GM21717 (cell line): Measurements from ENCODE around the gene CRACR2A.

ENCODE experiments used
- ATAC-seq: cut with Tn5 transposase; IDR thresholded peaks from one replicate; pipeline ENCODE4 v1.9.1; 2021; ENCODE audit warnings: mild to moderate bottlenecking, moderate library complexity; ENCODE audit not compliant: unreplicated experiment

The CRACR2A gene

GRCh38 chr12:3651585-3652424 is 101.1 kb downstream of the CRACR2A start:
- ATAC-seq: no peak

- ATAC-seq: no peak
Measured at GRCh38 chr12:3647504-3647903, 105.4 kb downstream of the CRACR2A start.

- ATAC-seq: no peak
Measured at GRCh38 chr12:3646561-3647241, 106.2 kb downstream of the CRACR2A start.

DNA sequence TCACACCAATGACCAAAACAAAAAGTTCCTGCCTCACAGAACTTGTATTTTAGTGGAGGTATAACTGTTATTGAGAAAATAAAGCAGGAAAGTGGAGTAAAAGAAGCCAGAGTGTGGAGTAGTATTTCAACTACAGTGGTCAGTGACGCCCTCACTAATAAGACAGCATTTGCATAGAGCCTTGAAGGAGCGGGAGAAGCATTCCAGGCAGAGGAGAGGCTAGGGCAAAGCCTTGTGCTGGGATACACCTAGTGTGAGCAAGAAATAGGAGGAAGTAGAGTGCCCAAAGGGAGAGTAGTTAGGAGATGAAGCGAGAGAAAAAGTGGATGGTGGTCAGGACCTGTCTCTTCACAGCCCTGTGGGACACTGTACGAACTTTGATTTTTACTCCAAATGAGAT is 107.8 kb downstream of the CRACR2A start:
- ATAC-seq: no peak

DNA sequence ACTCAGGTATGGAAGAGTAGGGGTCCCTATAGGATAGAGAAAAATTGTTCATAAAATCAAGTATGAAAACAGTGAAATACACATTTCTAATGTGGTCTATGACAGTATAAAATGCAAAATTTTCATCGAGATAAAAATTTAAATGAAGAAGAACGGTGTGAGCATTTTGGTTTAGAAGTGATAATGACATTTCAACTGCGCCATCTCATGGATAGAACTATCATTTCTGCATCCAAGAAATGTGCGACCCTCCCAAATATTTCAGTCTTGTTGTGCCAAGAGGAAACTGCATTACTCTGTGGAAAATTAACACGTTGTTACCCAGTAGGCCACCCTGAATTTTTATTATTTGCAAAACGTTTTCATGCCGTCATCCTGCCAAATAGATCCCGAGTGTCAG is 108.8 kb downstream of the CRACR2A start:
- ATAC-seq: no peak

DNA sequence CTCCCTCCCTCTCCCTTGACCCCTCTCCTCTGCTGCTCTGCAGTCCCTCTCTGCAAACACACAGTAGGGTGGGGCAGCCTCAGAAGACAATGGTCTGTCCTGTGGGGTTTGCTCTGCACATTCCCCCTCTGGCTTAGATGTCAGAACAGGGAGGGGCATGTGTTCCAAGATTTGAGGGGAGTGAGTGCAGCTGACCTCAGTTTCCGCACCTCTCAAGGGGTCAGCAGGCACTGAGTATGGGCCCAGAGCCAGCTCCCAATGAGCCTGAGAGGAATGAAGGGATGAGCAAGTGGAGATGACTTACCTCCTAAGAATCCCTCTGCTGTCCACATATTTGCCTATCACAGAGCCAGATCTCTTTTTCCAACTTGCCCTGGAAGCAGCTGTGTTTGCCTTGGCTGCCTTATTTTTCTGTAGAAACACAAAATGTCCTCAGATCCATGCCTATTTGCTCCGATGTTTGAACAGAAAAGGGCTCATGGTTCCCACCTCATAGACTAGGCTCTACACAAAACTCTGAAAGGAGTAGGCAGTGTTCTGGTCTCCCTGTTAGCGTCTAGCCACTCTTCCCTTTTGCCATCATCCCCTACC is 111.4 kb downstream of the CRACR2A start:
- ATAC-seq: no peak

DNA sequence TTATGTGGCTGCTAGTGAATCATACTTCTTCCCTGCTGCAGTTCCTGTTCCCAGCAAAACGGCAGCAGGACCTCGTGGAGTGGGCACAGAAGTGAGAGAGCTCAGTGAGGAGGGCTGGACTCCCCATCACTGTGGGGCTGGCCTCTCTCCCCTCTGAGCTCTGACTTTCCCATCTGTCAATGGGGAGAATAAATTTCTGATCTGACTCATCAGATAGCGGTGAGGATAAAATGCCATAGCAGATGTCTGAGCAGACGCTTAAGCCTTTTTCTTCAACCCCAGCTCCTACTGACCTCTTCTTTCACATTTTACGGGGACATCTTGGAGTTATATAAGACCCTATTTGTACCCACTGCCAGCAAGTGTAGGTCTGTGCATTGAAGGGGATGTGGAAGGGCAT is 116.6 kb downstream of the CRACR2A start:
- no peak for ATAC-seq

DNA sequence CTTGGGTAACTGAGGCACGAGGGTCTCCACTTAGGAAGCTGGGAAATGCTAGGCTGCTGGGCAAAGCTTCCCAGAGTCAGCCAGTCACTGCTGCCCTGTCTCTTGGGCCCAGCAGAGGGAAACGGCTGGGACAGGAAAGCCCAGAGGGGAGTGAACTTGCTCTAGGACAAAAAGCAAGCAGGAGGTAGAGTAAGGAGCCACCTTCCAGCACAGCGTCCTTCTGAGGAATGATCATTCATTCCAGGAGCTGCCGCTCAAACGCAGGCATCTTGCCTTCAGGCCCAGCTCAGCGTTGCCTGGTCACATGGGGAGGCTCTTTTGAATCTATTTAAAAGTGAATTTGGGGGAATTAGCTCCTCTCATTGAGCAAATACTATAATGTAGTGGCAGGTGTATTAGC is 118.6 kb downstream of the CRACR2A start:
- ATAC-seq: no peak

DNA sequence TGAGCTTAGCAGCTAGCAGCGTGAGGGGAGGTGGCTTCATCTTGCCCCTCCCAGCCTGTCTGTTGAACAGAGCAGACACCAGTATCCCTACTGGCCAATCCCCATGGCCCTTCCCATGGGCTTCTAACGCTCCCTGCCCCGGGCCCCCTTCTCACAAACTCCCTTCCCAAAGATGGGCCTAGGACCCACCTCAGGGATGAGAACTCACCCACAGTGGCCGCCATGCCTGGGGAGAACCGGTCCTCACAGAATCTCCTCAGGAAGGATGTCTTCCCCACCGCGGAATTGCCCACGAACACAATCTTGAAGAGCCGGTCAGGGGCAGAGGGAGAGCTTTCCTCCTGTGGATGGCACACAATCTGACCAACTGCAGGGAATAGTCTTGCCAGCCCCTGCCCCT is 119.5 kb downstream of the CRACR2A start:
- no peak for ATAC-seq

- no peak for ATAC-seq
Measured at GRCh38 chr12:3632754-3633153, 120.2 kb downstream of the CRACR2A start.

- ATAC-seq: no peak
Measured at GRCh38 chr12:3632256-3632655, 120.7 kb downstream of the CRACR2A start.

GRCh38 chr12:3631759-3632158 is 121.2 kb downstream of the CRACR2A start:
- no peak for ATAC-seq

DNA sequence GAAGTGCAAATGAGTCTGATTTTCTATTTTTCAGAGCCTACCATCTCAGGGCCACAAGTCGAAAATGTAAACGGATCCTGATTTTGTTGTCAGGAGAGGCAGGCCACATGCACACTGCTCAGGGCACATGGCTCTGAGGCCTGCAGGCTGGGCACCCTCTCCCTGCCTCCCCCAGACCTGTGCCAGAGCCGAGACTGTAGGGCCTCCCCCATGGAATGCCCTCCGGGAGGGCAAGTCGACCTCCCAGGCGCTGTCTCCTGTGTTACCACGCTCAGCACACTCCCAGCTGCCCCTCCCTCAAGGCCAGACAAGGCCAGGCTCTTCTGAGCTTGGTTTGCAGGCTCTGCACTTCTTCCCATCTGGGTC is 121.7 kb downstream of the CRACR2A start:
- ATAC-seq: no peak

GRCh38 chr12:3630621-3631271 is 122.2 kb downstream of the CRACR2A start:
- no peak for ATAC-seq

GRCh38 chr12:3630111-3630510 is 122.8 kb downstream of the CRACR2A start:
- ATAC-seq: no peak

DNA sequence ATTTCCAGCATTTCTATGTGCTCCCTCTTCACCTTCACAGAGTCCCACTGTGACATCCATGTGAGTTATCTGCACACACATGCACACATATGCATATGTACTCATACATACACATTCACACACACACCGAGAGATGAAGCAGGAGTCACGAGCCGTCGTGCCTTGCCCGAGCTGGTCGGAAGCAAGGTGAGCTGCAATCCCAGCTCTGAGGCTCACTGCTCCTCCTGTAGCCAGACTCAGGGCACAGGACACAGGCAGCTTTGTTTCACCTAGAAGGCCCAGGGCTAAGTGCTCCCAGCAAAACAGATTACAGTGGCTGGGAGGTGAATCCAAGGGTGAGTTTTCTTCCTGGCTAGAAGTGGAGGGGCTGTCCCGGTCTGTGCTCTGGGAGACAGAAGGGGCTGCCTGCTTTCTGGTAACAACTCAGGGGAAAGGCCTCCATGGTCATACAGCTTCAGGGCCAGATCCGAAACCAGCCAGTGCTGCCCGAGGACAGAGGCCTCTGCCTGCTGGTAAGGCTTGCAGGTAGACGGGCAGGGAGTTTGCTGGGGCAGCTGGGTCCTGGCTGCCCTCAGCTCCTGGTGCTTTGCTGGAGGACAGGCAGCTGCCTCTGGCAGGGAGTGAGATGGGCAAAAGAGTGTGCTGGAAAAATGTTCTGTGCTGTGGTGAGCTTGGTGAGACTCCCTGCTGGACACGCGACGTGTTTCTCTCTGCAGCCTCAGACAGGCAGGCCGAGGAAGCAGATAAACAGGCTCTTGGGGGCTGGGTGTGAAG is 123.7 kb downstream of the CRACR2A start:
- no peak for ATAC-seq

DNA sequence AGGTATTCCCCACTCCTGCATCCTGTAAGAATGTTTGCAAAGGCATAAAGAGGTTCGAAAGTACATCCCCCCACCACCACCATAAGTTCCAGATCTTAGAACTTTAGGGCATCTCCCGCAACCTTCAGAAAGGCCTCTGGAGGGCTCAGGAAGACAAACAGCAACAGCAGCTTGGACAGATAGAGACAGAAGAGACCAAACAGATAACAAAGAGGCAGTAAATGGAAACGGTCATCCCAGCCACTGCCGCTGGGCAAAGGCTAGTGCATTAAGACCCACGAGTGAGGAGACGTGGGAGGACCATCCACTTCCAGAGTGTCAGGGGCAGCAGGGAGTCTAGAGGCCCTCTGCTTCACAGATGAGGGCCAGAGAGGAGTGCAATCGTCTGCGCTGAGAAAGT is 124.3 kb downstream of the CRACR2A start:
- ATAC-seq: no peak

DNA sequence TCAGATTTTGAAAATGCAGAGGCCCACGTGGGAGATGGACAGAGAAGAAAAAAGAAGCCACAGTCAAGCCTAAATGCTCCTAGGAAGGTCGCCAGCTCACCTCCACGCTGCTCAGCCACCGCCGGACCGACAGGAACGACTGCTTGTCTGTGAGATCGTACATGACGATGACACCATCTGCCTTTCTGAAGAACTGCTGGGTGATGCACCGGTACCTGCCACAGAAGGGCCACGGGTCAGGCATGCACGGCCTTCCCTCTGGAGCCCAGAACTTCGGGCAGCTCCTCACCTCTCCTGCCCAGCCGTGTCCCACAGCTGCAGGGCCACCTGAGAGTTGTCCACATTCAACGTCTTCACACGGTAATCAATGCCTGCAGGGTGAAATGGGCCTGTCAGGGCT is 125.6 kb downstream of the CRACR2A start:
- ATAC-seq: no peak

- no peak for ATAC-seq
Measured at GRCh38 chr12:3624273-3624672, 128.6 kb downstream of the CRACR2A start.

GRCh38 chr12:3622822-3623690 is 129.9 kb downstream of the CRACR2A start:
- no peak for ATAC-seq
